Endodermal cell (in vitro differentiated cells): Measurements from ENCODE around the gene HS6ST2. TPM values are rescaled to one million over a fixed set of nuclear protein-coding genes. Genes with fewer than 3 reads are reported as not detected.

Source experiments
- DNase-seq: peaks from one replicate; pipeline ENCODE4 v3.0.0-alpha.2; 2017
- H3K27ac ChIP-seq: 2 replicates; pipeline ENCODE4 v1.5.1; 2013; ENCODE audit warnings: mild to moderate bottlenecking, low read depth, low read length, moderate library complexity
- H3K27me3 ChIP-seq: 2 replicates; pipeline ENCODE4 v1.6.1; 2013; ENCODE audit warnings: mild to moderate bottlenecking, low read length, moderate library complexity; ENCODE audit not compliant: insufficient read depth, control insufficient read depth, poor library complexity, severe bottlenecking
- H3K36me3 ChIP-seq: 2 replicates; pipeline ENCODE4 v1.7.0; 2013; ENCODE audit warnings: mild to moderate bottlenecking, low read length, moderate library complexity; ENCODE audit not compliant: control insufficient read depth, insufficient read depth
- H3K4me1 ChIP-seq: one replicate; pipeline ENCODE4 v1.7.0; 2013; ENCODE audit warnings: low read length; ENCODE audit not compliant: control insufficient read depth, insufficient read depth
- H3K4me3 ChIP-seq: 2 replicates; pipeline ENCODE4 v1.5.1; 2013; ENCODE audit warnings: mild to moderate bottlenecking, low read length, moderate library complexity
- H3K9ac ChIP-seq: 2 replicates; pipeline ENCODE4 v1.6.1; 2013; ENCODE audit warnings: mild to moderate bottlenecking, low read length, moderate library complexity; ENCODE audit not compliant: poor library complexity, severe bottlenecking; ENCODE audit errors: extremely low read depth
- H3K9me3 ChIP-seq: 2 replicates; pipeline ENCODE4 v1.6.1; 2013; ENCODE audit warnings: mild to moderate bottlenecking, low read length, moderate library complexity; ENCODE audit not compliant: control insufficient read depth
- H3K27ac Mint-ChIP-seq: 2 replicates; pipeline ENCODE4 v1.8.0; 2020; ENCODE audit warnings: mixed read lengths
- H3K27me3 Mint-ChIP-seq: 2 replicates; pipeline ENCODE4 v1.8.0; 2021; ENCODE audit warnings: mild to moderate bottlenecking, mixed read lengths; ENCODE audit not compliant: insufficient read depth
- H3K36me3 Mint-ChIP-seq: 2 replicates; pipeline ENCODE4 v1.8.0; 2020; ENCODE audit warnings: low read depth, mixed read lengths
- H3K4me1 Mint-ChIP-seq: 2 replicates; pipeline ENCODE4 v1.8.0; 2020; ENCODE audit warnings: mixed read lengths
- H3K4me3 Mint-ChIP-seq: 2 replicates; pipeline ENCODE4 v1.8.0; 2020; ENCODE audit warnings: mild to moderate bottlenecking, moderate library complexity, mixed read lengths
- H3K9me3 Mint-ChIP-seq: 2 replicates; pipeline ENCODE4 v1.8.0; 2020; ENCODE audit warnings: mild to moderate bottlenecking, mixed read lengths
- CTCF ChIP-seq: fragments of 200-600 bp; sonication (generic); conservative IDR thresholded peaks from 2 replicates; pipeline ENCODE4 v1.5.0; 2021; ENCODE audit warnings: antibody characterized with exemption, mild to moderate bottlenecking
- WGBS, 2 experiments: methylation state at CpG; one replicate each; pipeline versions ENCODE4 v1.1.5 to v1.1.7; 2013; ENCODE audit warnings: missing lambda C conversion rate in 2 of 2, mixed read lengths in 1 of 2; ENCODE audit not compliant: insufficient coverage in 1 of 2, insufficient read length in 1 of 2; 5-methylcytosine and 5-hydroxymethylcytosine counted together
- total RNA-seq, 2 donors: library from RNA; stranded (reverse); fragmentation: NEBNext Ultra II Directional in 1 of 2; extraction: Animal tissue kit (Norgen Biotek cat#: 25700) in 1 of 2; gene quantifications; 2 replicates in 1 of 2; 3 replicates in 1 of 2; pipeline ENCODE4 v1.2.1, GENCODE V29; 2021

Gene HS6ST2
- total RNA-seq, 2 donors from 2014 or later, result 4.1 to 19.4 TPM

- Histone ChIP-seq H3K4me3 (no peak overlapping the region), H3K4me1 (no peaks in the 10 kb centered on the region), H3K9me3 (no peaks in the 10 kb centered on the region), H3K9ac (no peak overlapping the region), H3K36me3 (no peaks in the 10 kb centered on the region), H3K27me3 (no peaks in the 10 kb centered on the region), H3K27ac (no peak overlapping the region)
- Mint-ChIP-seq H3K27ac (no peak overlapping the region), H3K36me3 (no peaks in the 10 kb centered on the region), H3K4me3 (no peak overlapping the region), H3K4me1 (peaks cover 14% of the 10 kb centered on the region), H3K27me3 (peaks cover 83% of the 10 kb centered on the region), H3K9me3 (no peaks in the 10 kb centered on the region)
- WGBS, 2 experiments, result 95% methylated on average over 2 of the region's 2 CpGs; no CpG with 5 or more reads in 1 of the 2 experiments
- no peak for TF ChIP-seq CTCF
- no peak for DNase-seq
These were observed 292.8 kb downstream of the HS6ST2 start for GRCh38 chrX:132665676-132666075.

- 80% methylated on average over 1 of the region's 3 CpGs; no CpG with 5 or more reads in 1 of the 2 experiments for WGBS, 2 experiments
- H3K27ac Mint-ChIP-seq, result no peak overlapping the region
- peaks cover 79% of the 10 kb centered on the region for H3K27me3 Mint-ChIP-seq
- no peak for DNase-seq
- no peaks in the 10 kb centered on the region for H3K36me3 Mint-ChIP-seq
- no peaks in the 10 kb centered on the region for H3K9me3 Mint-ChIP-seq
- Histone ChIP-seq H3K27me3 (no peaks in the 10 kb centered on the region), H3K27ac (no peak overlapping the region), H3K9ac (no peak overlapping the region), H3K9me3 (no peaks in the 10 kb centered on the region), H3K4me1 (no peaks in the 10 kb centered on the region), H3K36me3 (no peaks in the 10 kb centered on the region), H3K4me3 (no peak overlapping the region)
- no peak overlapping the region for H3K4me3 Mint-ChIP-seq
- peaks cover 7% of the 10 kb centered on the region for H3K4me1 Mint-ChIP-seq
- TF ChIP-seq CTCF, result no peak
These were observed 294.2 kb downstream of the HS6ST2 start for GRCh38 chrX:132664273-132664672.

- 100% methylated on average over 2 of the region's 2 CpGs; no CpG with 5 or more reads in 1 of the 2 experiments for WGBS, 2 experiments
- Mint-ChIP-seq H3K4me3 (no peak overlapping the region), H3K9me3 (no peaks in the 10 kb centered on the region), H3K27me3 (peaks cover 66% of the 10 kb centered on the region), H3K4me1 (no peaks in the 10 kb centered on the region), H3K36me3 (no peaks in the 10 kb centered on the region), H3K27ac (no peak overlapping the region)
- no peak overlapping the region for H3K27ac ChIP-seq
- H3K9me3 ChIP-seq, result no peaks in the 10 kb centered on the region
- TF ChIP-seq CTCF, result no peak
- H3K4me1 ChIP-seq, result no peaks in the 10 kb centered on the region
- H3K36me3 ChIP-seq, result no peaks in the 10 kb centered on the region
- no peak for DNase-seq
- H3K27me3 ChIP-seq, result no peaks in the 10 kb centered on the region
- H3K9ac ChIP-seq, result no peak overlapping the region
- no peak overlapping the region for H3K4me3 ChIP-seq
These were observed 295.6 kb downstream of the HS6ST2 start for GRCh38 chrX:132662844-132663243.
